Left forelimb (tissue), 1 donor: ENCODE measurements around the gene CRHR1.

Experiments used
- DNase-seq: peaks from one replicate; pipeline ENCODE4 v3.0.0-alpha.2; 2018; ENCODE audit warnings: low spot score

CRHR1 gene

DNA sequence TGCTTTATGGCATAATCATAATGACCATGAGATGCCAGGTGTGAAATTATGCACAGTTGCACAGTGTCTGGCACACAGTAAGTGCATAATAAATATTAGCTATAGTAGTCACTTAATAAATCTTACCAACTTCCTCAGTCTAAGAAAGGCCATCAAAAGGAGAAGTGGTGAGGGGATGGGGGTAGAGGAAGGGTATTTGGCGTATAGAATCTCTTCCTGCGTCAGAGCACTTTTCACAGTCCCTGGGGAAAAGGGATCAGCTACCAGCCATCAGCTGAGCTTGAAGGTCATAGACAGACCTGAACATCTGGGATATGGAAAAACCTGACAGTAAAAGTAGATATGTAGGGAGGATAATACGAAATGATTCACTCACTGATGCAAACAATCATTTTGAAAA, 5.8 kb downstream of the CRHR1 start:
- no peak for DNase-seq

- no peak for DNase-seq
Observed at GRCh38 chr17:45790296-45790922, 6.3 kb downstream of the CRHR1 start.

DNA sequence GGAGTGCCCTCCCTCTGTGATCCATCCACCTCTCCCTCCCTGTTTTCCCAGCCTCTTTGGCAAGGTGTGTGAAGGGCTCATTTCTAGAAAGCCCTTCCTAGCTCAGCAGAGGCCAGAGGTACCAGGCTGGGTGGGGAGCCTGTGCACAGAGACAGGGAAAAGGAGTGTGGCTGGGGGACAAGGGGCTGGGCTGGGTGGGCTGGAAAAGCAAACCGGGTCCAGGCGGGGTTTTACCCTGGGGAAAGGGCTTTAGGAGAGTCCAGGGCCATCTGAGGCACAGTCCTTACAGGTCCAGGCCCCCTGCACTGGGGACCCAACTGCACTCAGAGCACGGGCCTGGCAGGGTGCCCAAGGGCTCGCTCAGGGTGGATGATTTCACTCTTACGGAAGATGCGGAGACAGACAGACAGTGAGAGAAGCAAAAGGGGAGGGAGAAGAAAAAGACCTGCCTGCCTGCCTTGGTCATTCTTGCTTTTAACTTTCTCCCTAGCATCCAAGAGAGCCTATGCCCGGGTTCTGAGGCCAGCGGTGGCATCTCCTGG, 7.0 kb downstream of the CRHR1 start:
- DNase-seq: no peak

DNA sequence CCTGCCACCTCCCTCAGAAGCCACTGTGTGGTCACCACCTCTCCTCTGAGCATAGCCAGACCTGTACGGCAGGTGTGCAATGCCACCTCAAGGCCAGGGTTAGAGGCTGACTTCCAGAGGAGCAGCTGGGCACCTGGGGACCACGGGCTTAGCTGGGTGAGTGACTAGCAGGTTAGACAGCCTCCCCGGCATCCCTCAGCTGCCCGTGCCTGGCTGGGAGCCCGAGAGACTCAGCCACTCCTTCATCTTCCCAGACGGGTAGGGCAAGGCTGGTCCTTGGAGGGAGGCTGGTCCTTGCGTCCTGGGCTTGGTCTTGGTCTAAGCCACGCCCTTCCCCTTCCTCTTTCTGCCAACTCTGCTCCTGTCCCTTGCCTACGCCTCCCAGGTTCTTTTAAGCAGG, 7.8 kb downstream of the CRHR1 start:
- DNase-seq: no peak

DNA sequence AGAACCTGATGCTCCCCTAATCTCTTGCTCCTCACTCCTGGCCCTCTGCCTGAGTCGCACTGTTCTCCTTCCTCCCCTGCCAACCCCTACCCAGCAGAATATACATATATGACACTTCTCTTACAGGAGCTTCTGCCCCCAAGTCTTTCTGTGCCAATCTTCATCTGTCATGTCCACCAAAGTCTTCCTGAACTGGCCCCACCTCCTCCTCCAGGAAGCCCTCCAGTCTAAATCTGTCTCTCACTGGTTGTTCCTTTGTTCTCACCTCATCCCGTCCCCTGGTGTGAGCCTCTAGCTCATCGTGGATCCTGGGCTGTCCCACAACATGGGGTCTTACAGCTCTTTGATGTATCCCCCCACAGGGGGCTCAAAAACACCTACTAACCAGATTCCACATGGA, 8.3 kb downstream of the CRHR1 start:
- DNase-seq: no peak

GRCh38 chr17:45792995-45793755, 9.1 kb downstream of the CRHR1 start:
- no peak for DNase-seq

DNA sequence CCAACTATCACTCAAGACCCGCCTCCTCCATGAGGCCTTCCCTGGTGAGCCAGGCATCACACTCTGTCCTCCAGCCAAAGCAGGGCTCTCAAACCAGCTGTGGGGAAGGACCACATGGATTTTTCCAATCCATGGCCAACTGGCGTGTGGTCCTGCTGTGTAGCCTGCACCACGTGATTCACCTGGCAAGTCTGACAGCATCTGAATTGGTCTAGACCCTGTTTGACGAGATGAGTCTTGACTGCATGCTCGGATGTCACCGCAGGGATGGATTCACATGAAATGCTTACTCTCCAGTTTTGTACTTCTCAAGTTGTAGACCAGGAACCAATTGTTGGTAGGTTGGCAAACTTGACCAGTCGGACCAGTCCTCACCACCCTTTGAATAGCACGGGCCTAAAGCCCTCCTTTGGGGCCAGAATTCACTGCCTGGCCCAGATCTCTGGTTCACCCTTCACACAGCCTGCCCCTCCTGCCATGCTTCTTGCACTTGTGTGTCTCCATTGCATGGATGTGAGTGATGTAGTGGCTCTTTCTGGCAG, 9.9 kb downstream of the CRHR1 start:
- DNase-seq: no peak

- DNase-seq: no peak
Observed at GRCh38 chr17:45794840-45795239, 10.7 kb downstream of the CRHR1 start.

GRCh38 chr17:45800816-45801215, 16.7 kb downstream of the CRHR1 start:
- no peak for DNase-seq

- no peak for DNase-seq
Observed at GRCh38 chr17:45801421-45801820, 17.3 kb downstream of the CRHR1 start.

- no peak for DNase-seq
Observed at GRCh38 chr17:45808845-45809244, 24.7 kb downstream of the CRHR1 start.

GRCh38 chr17:45809499-45809898, 25.4 kb downstream of the CRHR1 start:
- DNase-seq: no peak

DNA sequence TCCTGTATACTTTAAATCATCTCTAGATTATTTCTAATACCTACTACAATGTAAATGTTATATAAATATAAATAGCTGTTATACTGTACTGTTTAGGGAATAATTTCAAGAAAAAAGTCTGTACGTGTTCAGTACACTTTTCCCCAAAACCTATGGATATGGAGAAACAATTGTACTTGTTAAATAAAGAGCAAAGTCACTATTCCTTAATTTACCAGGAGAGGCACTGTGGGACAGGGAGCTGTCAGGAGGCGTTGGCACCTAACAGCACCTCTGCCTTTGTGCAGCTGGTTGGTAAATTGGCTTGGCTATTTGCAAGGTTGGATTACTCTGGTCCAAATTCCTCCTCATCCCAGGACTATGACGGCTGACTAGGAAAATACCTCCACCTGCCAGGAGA, 28.0 kb downstream of the CRHR1 start:
- DNase-seq: no peak

- DNase-seq: no peak
Observed at GRCh38 chr17:45813048-45813725, 29.1 kb downstream of the CRHR1 start.

GRCh38 chr17:45814622-45815606, 30.8 kb downstream of the CRHR1 start:
- DNase-seq: no peak

DNA sequence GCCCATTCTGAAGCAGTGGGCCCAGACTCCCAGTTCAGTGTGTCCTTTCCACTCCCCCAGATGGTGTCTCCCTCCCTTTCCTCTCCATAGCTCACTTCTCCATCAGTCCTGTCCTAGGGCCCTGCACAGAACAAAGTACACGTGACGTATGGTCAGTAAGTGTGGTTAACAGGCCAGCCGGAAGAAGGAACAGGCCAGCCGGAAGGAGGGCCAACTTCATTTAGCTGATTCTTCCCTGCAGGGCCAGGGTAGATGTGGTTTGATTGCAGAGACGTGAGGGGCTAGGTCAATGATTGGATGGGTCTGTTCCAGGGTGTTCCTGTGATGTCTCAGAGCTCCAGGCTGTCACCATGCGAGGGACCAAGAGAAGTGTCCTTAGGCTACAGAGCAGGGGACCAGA, 31.6 kb downstream of the CRHR1 start:
- no peak for DNase-seq

DNA sequence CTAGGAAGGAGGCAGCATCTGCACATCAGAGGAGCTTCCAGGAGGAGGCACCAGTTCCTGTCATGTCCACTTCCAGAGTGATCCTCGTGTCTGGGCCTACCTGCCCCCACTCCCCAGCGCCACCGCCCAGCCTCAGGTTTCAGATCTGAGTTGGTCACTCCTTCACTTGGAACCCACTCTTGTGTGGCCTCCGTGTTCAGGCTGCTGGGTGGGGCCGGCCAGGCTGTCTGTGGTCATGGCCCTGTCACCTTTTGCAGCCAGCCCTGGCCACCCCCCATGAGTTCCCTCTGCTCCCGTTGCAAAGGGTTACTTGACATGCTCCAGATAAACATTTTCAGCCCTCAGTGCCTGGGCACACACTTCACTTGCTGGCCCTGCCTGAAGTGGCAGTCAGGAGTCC, 33.9 kb downstream of the CRHR1 start:
- no peak for DNase-seq

GRCh38 chr17:45818699-45819098, 34.6 kb downstream of the CRHR1 start:
- DNase-seq: no peak

- DNase-seq: no peak
Observed at GRCh38 chr17:45819632-45820031, 35.5 kb downstream of the CRHR1 start.

GRCh38 chr17:45820052-45820780, 36.1 kb downstream of the CRHR1 start:
- DNase-seq: no peak

DNA sequence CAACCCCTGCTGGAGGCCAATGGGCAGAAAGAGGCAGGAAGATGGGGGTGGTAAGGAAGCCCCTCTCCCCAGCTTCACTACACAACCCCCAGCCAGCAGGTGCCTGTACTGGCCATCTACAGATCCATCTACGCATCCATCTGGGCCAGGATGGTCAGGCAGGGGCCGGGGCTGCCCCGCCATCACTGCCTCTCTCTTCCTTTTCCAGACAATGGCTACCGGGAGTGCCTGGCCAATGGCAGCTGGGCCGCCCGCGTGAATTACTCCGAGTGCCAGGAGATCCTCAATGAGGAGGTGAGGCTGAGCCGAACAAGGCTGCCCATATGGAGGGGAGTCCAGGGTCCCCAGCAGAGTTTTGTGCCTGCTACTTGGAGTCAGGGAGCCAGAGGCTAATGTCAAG, 37.0 kb downstream of the CRHR1 start:
- no peak for DNase-seq
